Heart left ventricle (tissue), 13 donors: ENCODE data around the gene KLHL6.

Experiments
- CTCF ChIP-seq, 12 donors: fragments of 200-600 bp; sonication (generic) in 4 of 12; IDR thresholded peaks; one replicate each; pipeline versions ENCODE4 v1.5.0 to v1.8.0; 2018 to 2022; ENCODE audit warnings: antibody characterized with exemption in 12 of 12, mild to moderate bottlenecking in 5 of 12
- POLR2A ChIP-seq, 2 donors: fragments of 450-650 bp; IDR thresholded peaks; one replicate each; pipeline ENCODE4 v1.6.1; 2017; ENCODE audit warnings: antibody characterized with exemption in 2 of 2, mild to moderate bottlenecking in 2 of 2, moderate library complexity in 2 of 2
- donor health status: ischemic (EF 13 %, LVEDD 7.1; RV severe dilation, severe dysfunction).
- donor health status: DM: no; HTN: yes; CAD: no.
- donor health status: DM: no; HTN: no; CAD: no.
- donor health status: ischemic (EF 25% LVEDD 6.9; RV normal size, moderate dysfunction).
- donor health status: ischemic (EF 25% LVEDD 5.7; RV mildly dilated, moderate dysfunction).
- donor health status: ischemic (EF 35%, LVEDD 5.7; RV mildly dilated, moderate dysfunction).
- donor health status: nonischemic (EF 11% LVEDD 7.7; RV severe dilation, severe dysfunction).
- donor health status: DM: yes; HTN: yes; CAD: no.
- donor health status: PGD.
- donor health status: ischemic (EF 29% LVEDD 5.4; RV normal size, mild dysfunction).
- donor health status: nonischemic (EF 23%, LVEDD 6.1; RV moderate dilation, normal function).

GRCh38 chr3:183590442-183590841, 34.9 kb upstream of the KLHL6 start:
- no peak for TF ChIP-seq POLR2A (IDR thresholded peaks at IDR 0.05)
- TF ChIP-seq CTCF (IDR thresholded peaks at IDR 0.05), result no peak
